ENCODE measurements around the gene ST3GAL2. TPM values are rescaled to one million over a fixed set of nuclear protein-coding genes. Genes with fewer than 3 reads are reported as not detected.

ST3GAL2 gene
- total and polyA plus RNA-seq, 10 of the 15 experiments (the other 5 are each of a cell fraction or from before 2014, with no cell fraction given), result 0.95 to 61.7 (median 25.9) TPM

GRCh38 chr16:70396246-70396904, 42.5 kb downstream of the ST3GAL2 start (continued):
- TF ChIP-seq ZNF622 (IDR thresholded peaks at IDR 0.05) (no peak), NKRF (conservative IDR thresholded peaks at IDR 0.05) (no peak), RAD21 (IDR thresholded peaks at IDR 0.05; ENCODE audit: insufficient read depth, low read depth, low read length) (no peak), BACH1 (IDR thresholded peaks at IDR 0.05; ENCODE audit: borderline replicate concordance) (no peak), CREM (IDR thresholded peaks at IDR 0.05; ENCODE audit: low read depth) (no peak), GATAD2B (conservative IDR thresholded peaks at IDR 0.05; ENCODE audit: low read depth) (no peak), USF2 (IDR thresholded peaks at IDR 0.05; ENCODE audit: borderline replicate concordance, low read depth, low read length) (no peak), POU2F2 (IDR thresholded peaks at IDR 0.05; ENCODE audit: borderline replicate concordance, low read depth, low read length) (no peak)

- ChIA-PET CTCF (interaction anchor here (1.2 to 1.7 kb wide), 7 partner anchors 24 to 87 kb away, joined by 4 to 9 read pairs (median 4); no protein-coding TSS in a partner anchor), RAD21 (ENCODE audit: unreplicated experiment) (interaction anchor here (0.7 to 2.1 kb wide), 5 partner anchors 13 to 78 kb away, joined by 3 to 16 read pairs (median 4); partner anchors contain the start of gene FCSK), POLR2A (interaction anchor here (1.9 kb wide), 1 partner anchor 14 kb away, joined by 6 read pairs; no protein-coding TSS in a partner anchor), SMC1A (ENCODE audit: uncharacterized antibody, unreplicated experiment) (interaction anchor here (1.0 to 4.1 kb wide), 7 partner anchors 14 to 157 kb away, joined by 3 to 21 read pairs (median 6); no protein-coding TSS in a partner anchor)
- in situ Hi-C loops (cut with MboI) (no loop called here), intact Hi-C loops (cut with micrococcal nuclease; ENCODE audit: unreplicated experiment) (loop anchor here (1.0 kb wide), 1 partner anchor 61 kb away; no protein-coding TSS in a partner anchor)
- H3K79me2 ChIP-seq (ENCODE audit: control insufficient read depth, insufficient read depth, low read length), result peaks cover 4% of the 10 kb centered on the region
- H3K4me3 ChIP-seq, result no peak overlapping the region
- no peak for DNase-seq (ENCODE audit: low read depth, low spot score)
- H3K4me2 ChIP-seq (ENCODE audit: control insufficient read depth, insufficient read depth), result no peak overlapping the region
- BruUV-seq (replicated peaks), result no TSS peak
- peaks cover 37 to 55% of the 10 kb centered on the region in 2 experiments for H3K36me3 ChIP-seq (ENCODE audit: control insufficient read depth in 2 of 2, insufficient read depth in 2 of 2, low read length in 1 of 2)
- 65% methylated on average over 8 of the region's 8 CpGs for WGBS (ENCODE audit: insufficient coverage, insufficient replicate concordance, low lambda C conversion rate, missing lambda C conversion rate)
- peak; percentile 13 for FAIRE-seq
- H3K27me3 ChIP-seq (replicated peaks in 1 of 2; ENCODE audit: control insufficient read depth in 2 of 2, insufficient read depth in 2 of 2, low read length in 1 of 2), result no peaks in the 10 kb centered on the region
- H4K20me1 ChIP-seq (ENCODE audit: control insufficient read depth, insufficient read depth), result no peaks in the 10 kb centered on the region
- peak; percentile 98 for ATAC-seq
- no peak overlapping the region for H3K9ac ChIP-seq (ENCODE audit: control insufficient read depth, insufficient read depth, low read length)
- H3K9me3 ChIP-seq (replicated peaks; ENCODE audit: control insufficient read depth, insufficient read depth, low read length), result no peaks in the 10 kb centered on the region
- H3K27ac ChIP-seq (ENCODE audit: control insufficient read depth, insufficient read depth), result no peak overlapping the region
- H3K4me1 ChIP-seq (ENCODE audit: control insufficient read depth, insufficient read depth, low read length), result no peaks in the 10 kb centered on the region; the same call in 1 of the 2 replicates
- no peak overlapping the region for H2AFZ ChIP-seq (ENCODE audit: control insufficient read depth, low read depth, low read length)
- TF ChIP-seq NBN (IDR thresholded peaks at IDR 0.05), result no peak
- no peak for TF ChIP-seq SIX5 (IDR thresholded peaks at IDR 0.05; ENCODE audit: low read depth, low read length, severe bottlenecking)
- TF ChIP-seq ZSCAN29 (IDR thresholded peaks at IDR 0.05), result no peak
- no peak for TF ChIP-seq KLF5 (IDR thresholded peaks at IDR 0.05; ENCODE audit: partially characterized antibody)
- TF ChIP-seq SUZ12 (IDR thresholded peaks at IDR 0.05; ENCODE audit: unreplicated experiment), result no peak
- TF ChIP-seq TAF1 (IDR thresholded peaks at IDR 0.05; ENCODE audit: borderline replicate concordance, low read depth, low read length), result no peak
- TF ChIP-seq SMAD1 (IDR thresholded peaks at IDR 0.05; ENCODE audit: low read depth, partially characterized antibody), result no peak
- no peak for TF ChIP-seq NFIC (IDR thresholded peaks at IDR 0.05; ENCODE audit: low read depth, low read length)
- no peak for TF ChIP-seq SIN3A (IDR thresholded peaks at IDR 0.05; ENCODE audit: low read depth, low read length)
- TF ChIP-seq ZBED1 (IDR thresholded peaks at IDR 0.05; ENCODE audit: borderline replicate concordance), result no peak
- no peak for TF ChIP-seq CBX5 (IDR thresholded peaks at IDR 0.05; ENCODE audit: low read depth)
- no peak for TF ChIP-seq CEBPB (IDR thresholded peaks at IDR 0.05; ENCODE audit: borderline replicate concordance in 1 of 2, low read depth in 2 of 2, low read length in 2 of 2)
- TF ChIP-seq BMI1 (IDR thresholded peaks at IDR 0.05; ENCODE audit: borderline replicate concordance), result no peak
- peak; percentile 54; the same call in 1 of the 2 replicates for TF ChIP-seq YY1 (IDR thresholded peaks at IDR 0.05; ENCODE audit: low read depth, low read length)
Observed at GRCh38 chr16:70395345-70395901, 43.5 kb downstream of the ST3GAL2 start.

Data from GM12878 (cell line).